Measurements from ENCODE around the gene SLC4A7.
A peak's percentile ranks its signal among the peaks of the same experiment; 100 is the strongest.

Gene SLC4A7

DNA sequence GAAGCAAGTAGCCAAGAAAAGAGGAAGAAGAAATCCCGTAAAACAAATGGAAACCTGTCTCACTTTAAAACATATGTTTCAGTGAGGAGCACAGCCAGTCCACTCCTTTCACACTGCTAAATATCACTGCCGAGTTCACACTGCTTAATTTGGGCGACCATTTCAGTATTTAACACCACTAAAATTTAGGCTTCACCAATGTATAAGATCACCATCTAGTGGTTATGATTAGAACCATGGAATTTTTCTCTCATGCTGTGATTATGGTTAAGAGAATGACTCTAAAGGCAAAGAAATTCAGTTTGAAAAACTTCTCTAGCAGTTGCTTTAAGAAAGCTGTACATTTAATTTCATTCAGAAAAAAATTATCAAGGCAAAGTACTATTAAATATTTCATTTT, 16.6 kb downstream of the SLC4A7 start:
- H2BK120ac ChIP-seq (ENCODE audit: low read depth, low read length) = no peak overlapping the region
- H2BK5ac ChIP-seq (ENCODE audit: low read length) = no peak overlapping the region
- peaks cover 2% of the 10 kb centered on the region for H3K79me1 ChIP-seq (ENCODE audit: low read length)
- no peak overlapping the region for H3K4ac ChIP-seq (ENCODE audit: low read depth, low read length)
- H2BK15ac ChIP-seq (replicated peaks; ENCODE audit: low read depth) = no peak overlapping the region
- H2AK5ac ChIP-seq (ENCODE audit: low read length) = no peak overlapping the region
- H3K36me3 ChIP-seq (ENCODE audit: control insufficient read depth, insufficient read depth, low read length) = no peaks in the 10 kb centered on the region
- H3K4me1 ChIP-seq (ENCODE audit: control insufficient read depth, low read depth, low read length) = no peaks in the 10 kb centered on the region
- no peak overlapping the region for H4K5ac ChIP-seq (ENCODE audit: low read length)
- no peak overlapping the region for H3K18ac ChIP-seq (ENCODE audit: low read length)
- no peak overlapping the region for H3K23ac ChIP-seq (ENCODE audit: low read length)
- no peak overlapping the region for H3K4me2 ChIP-seq (ENCODE audit: low read length)
- no peak overlapping the region for H3K56ac ChIP-seq (ENCODE audit: low read length)
- WGBS (ENCODE audit: extremely low coverage, insufficient coverage, low lambda C conversion rate) = no CpG with 5 or more reads among the region's 3 CpGs
- H3K27ac ChIP-seq (ENCODE audit: low read depth, low read length) = no peak overlapping the region
- H3K4me3 ChIP-seq (ENCODE audit: low read length) = no peak overlapping the region
- H3K27me3 ChIP-seq (ENCODE audit: insufficient read depth, low read length, poor library complexity) = no peaks in the 10 kb centered on the region
- DNase-seq = peak; percentile 43
- no peak overlapping the region for H3K9ac ChIP-seq (ENCODE audit: low read length)
- H3K79me2 ChIP-seq (ENCODE audit: control insufficient read depth, insufficient read depth, low read length) = peaks cover 68% of the 10 kb centered on the region
- no peak overlapping the region for H4K8ac ChIP-seq (ENCODE audit: low read depth, low read length)

DNA sequence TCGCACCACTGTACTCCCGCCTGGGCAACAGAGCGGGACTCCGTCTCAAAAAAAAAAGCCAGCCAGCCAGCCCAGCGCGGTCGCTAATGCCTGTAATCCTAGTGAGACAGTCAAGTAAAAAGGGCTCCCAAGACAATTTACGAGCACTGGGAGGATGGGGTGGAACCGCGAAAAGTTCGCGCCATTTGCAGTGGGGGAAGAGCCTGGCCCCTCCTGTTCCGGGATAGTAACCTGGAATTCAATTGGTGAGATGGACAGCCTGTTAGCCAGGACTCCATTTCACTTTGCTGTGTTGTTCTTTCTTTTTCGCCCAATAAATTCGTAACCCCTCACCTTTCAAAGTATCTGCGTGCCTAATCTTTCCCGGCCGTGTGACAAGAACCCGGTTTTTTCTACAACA, 19.5 kb downstream of the SLC4A7 start:
- H3K79me1 ChIP-seq (ENCODE audit: low read length) = peaks cover 5% of the 10 kb centered on the region
- no peak for DNase-seq
- H3K79me2 ChIP-seq (ENCODE audit: control insufficient read depth, insufficient read depth, low read length) = peaks cover 69% of the 10 kb centered on the region
- H2AK5ac ChIP-seq (ENCODE audit: low read length) = no peak overlapping the region
- no peaks in the 10 kb centered on the region for H3K4me1 ChIP-seq (ENCODE audit: control insufficient read depth, low read depth, low read length)
- no peak overlapping the region for H3K23ac ChIP-seq (ENCODE audit: low read length)
- no peaks in the 10 kb centered on the region for H3K36me3 ChIP-seq (ENCODE audit: control insufficient read depth, insufficient read depth, low read length)
- no peak overlapping the region for H3K4me2 ChIP-seq (ENCODE audit: low read length)
- H2BK15ac ChIP-seq (replicated peaks; ENCODE audit: low read depth) = no peak overlapping the region
- H3K27ac ChIP-seq (ENCODE audit: low read depth, low read length) = no peak overlapping the region
- no peak overlapping the region for H3K9ac ChIP-seq (ENCODE audit: low read length)
- no peaks in the 10 kb centered on the region for H3K27me3 ChIP-seq (ENCODE audit: insufficient read depth, low read length, poor library complexity)
- H3K56ac ChIP-seq (ENCODE audit: low read length) = no peak overlapping the region
- no peak overlapping the region for H3K4ac ChIP-seq (ENCODE audit: low read depth, low read length)
- WGBS (ENCODE audit: extremely low coverage, insufficient coverage, low lambda C conversion rate) = no CpG with 5 or more reads among the region's 19 CpGs
- no peak overlapping the region for H2BK120ac ChIP-seq (ENCODE audit: low read depth, low read length)
- H2BK5ac ChIP-seq (ENCODE audit: low read length) = no peak overlapping the region
- H4K8ac ChIP-seq (ENCODE audit: low read depth, low read length) = no peak overlapping the region
- no peak overlapping the region for H3K18ac ChIP-seq (ENCODE audit: low read length)
- H3K4me3 ChIP-seq (ENCODE audit: low read length) = no peak overlapping the region
- H4K5ac ChIP-seq (ENCODE audit: low read length) = no peak overlapping the region

DNA sequence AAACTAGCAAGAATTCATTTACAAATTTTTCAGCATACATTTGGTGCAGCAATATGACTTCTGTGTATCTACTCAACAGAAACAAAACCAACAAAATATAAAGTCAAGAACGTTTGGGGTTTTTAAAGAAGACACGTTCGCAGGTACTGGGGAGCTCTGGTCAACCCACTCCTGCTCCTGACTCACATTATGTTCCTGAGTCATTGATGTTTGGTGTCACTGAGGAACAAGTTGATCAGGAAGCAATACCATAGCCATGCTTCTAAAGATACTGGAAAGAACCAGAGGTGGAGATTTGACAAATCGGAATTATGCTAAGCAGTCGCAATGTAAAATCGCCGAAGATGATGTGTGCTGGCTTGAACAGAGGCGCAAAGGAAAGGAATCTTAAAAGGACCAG, 22.0 kb downstream of the SLC4A7 start:
- H3K79me1 ChIP-seq (ENCODE audit: low read length) = peaks cover 5% of the 10 kb centered on the region
- DNase-seq = no peak
- H3K27ac ChIP-seq (ENCODE audit: low read depth, low read length) = no peak overlapping the region
- no peaks in the 10 kb centered on the region for H3K27me3 ChIP-seq (ENCODE audit: insufficient read depth, low read length, poor library complexity)
- H3K79me2 ChIP-seq (ENCODE audit: control insufficient read depth, insufficient read depth, low read length) = peaks cover 56% of the 10 kb centered on the region
- H4K5ac ChIP-seq (ENCODE audit: low read length) = no peak overlapping the region
- H3K4me2 ChIP-seq (ENCODE audit: low read length) = no peak overlapping the region
- H3K56ac ChIP-seq (ENCODE audit: low read length) = no peak overlapping the region
- WGBS (ENCODE audit: extremely low coverage, insufficient coverage, low lambda C conversion rate) = no CpG with 5 or more reads among the region's 8 CpGs
- no peak overlapping the region for H3K4me3 ChIP-seq (ENCODE audit: low read length)
- no peak overlapping the region for H2BK15ac ChIP-seq (replicated peaks; ENCODE audit: low read depth)
- no peaks in the 10 kb centered on the region for H3K4me1 ChIP-seq (ENCODE audit: control insufficient read depth, low read depth, low read length)
- H3K4ac ChIP-seq (ENCODE audit: low read depth, low read length) = no peak overlapping the region
- no peak overlapping the region for H2AK5ac ChIP-seq (ENCODE audit: low read length)
- H2BK120ac ChIP-seq (ENCODE audit: low read depth, low read length) = no peak overlapping the region
- no peak overlapping the region for H3K9ac ChIP-seq (ENCODE audit: low read length)
- H3K36me3 ChIP-seq (ENCODE audit: control insufficient read depth, insufficient read depth, low read length) = no peaks in the 10 kb centered on the region
- H4K8ac ChIP-seq (ENCODE audit: low read depth, low read length) = no peak overlapping the region
- no peak overlapping the region for H2BK5ac ChIP-seq (ENCODE audit: low read length)
- no peak overlapping the region for H3K23ac ChIP-seq (ENCODE audit: low read length)
- H3K18ac ChIP-seq (ENCODE audit: low read length) = no peak overlapping the region

DNA sequence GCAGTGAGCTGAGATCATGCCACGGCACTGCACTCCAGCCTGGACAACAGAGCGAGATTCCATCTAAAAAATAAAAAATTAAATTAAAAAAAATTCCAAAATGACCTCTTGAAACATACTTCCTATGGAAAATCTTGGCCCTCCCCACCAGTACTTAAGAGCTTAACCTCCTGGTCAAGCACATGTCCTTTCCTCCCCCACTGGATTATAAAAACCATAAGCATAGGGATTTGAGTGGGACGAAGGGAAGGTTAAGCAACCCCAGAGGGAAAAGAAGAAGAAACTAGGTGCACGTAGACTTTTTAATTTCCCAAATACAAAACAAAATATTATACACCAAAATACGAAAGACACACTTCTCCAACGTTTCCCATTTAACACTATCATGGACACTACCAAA, 25.3 kb downstream of the SLC4A7 start:
- no peak overlapping the region for H2BK120ac ChIP-seq (ENCODE audit: low read depth, low read length)
- no peak overlapping the region for H4K5ac ChIP-seq (ENCODE audit: low read length)
- H4K8ac ChIP-seq (ENCODE audit: low read depth, low read length) = no peak overlapping the region
- H3K79me1 ChIP-seq (ENCODE audit: low read length) = peaks cover 7% of the 10 kb centered on the region
- H3K23ac ChIP-seq (ENCODE audit: low read length) = no peak overlapping the region
- H3K27me3 ChIP-seq (ENCODE audit: insufficient read depth, low read length, poor library complexity) = no peaks in the 10 kb centered on the region
- peaks cover 49% of the 10 kb centered on the region for H3K79me2 ChIP-seq (ENCODE audit: control insufficient read depth, insufficient read depth, low read length)
- no peak overlapping the region for H2BK5ac ChIP-seq (ENCODE audit: low read length)
- no peak overlapping the region for H3K18ac ChIP-seq (ENCODE audit: low read length)
- H3K36me3 ChIP-seq (ENCODE audit: control insufficient read depth, insufficient read depth, low read length) = no peaks in the 10 kb centered on the region
- H3K4me2 ChIP-seq (ENCODE audit: low read length) = no peak overlapping the region
- no peaks in the 10 kb centered on the region for H3K4me1 ChIP-seq (ENCODE audit: control insufficient read depth, low read depth, low read length)
- no peak overlapping the region for H3K27ac ChIP-seq (ENCODE audit: low read depth, low read length)
- H3K9ac ChIP-seq (ENCODE audit: low read length) = no peak overlapping the region
- no peak overlapping the region for H3K4ac ChIP-seq (ENCODE audit: low read depth, low read length)
- WGBS (ENCODE audit: extremely low coverage, insufficient coverage, low lambda C conversion rate) = 100% methylated on average over 2 of the region's 6 CpGs
- no peak overlapping the region for H3K56ac ChIP-seq (ENCODE audit: low read length)
- no peak for DNase-seq
- H2BK15ac ChIP-seq (replicated peaks; ENCODE audit: low read depth) = no peak overlapping the region
- H3K4me3 ChIP-seq (ENCODE audit: low read length) = no peak overlapping the region
- H2AK5ac ChIP-seq (ENCODE audit: low read length) = no peak overlapping the region

DNA sequence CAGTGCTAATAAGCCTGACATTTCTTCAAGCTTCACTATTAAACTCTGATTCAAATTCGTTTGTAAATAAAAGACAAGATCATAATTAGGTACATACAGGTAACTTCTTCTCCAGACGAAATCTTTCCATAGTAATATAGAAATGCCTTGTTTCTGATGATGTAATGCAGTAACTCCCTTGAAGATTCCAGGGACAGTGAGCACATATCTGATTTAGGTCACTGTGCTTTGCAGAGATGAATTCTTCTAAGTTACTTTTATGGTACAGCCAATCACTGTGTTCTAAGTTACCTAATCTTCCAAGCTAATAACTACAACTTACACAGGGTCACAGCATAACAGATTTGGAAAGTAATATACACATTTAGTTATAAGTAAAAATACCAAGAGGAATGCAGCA, 27.6 kb downstream of the SLC4A7 start:
- Histone ChIP-seq H3K56ac (ENCODE audit: low read length) (no peak overlapping the region), H3K27ac (ENCODE audit: low read depth, low read length) (no peak overlapping the region), H4K5ac (ENCODE audit: low read length) (no peak overlapping the region), H3K9ac (ENCODE audit: low read length) (no peak overlapping the region), H3K18ac (ENCODE audit: low read length) (no peak overlapping the region), H3K4me3 (ENCODE audit: low read length) (no peak overlapping the region), H3K79me2 (ENCODE audit: control insufficient read depth, insufficient read depth, low read length) (peaks cover 34% of the 10 kb centered on the region), H2BK15ac (replicated peaks; ENCODE audit: low read depth) (no peak overlapping the region), H2BK5ac (ENCODE audit: low read length) (no peak overlapping the region), H3K23ac (ENCODE audit: low read length) (no peak overlapping the region), H3K4me1 (ENCODE audit: control insufficient read depth, low read depth, low read length) (no peaks in the 10 kb centered on the region), H4K8ac (ENCODE audit: low read depth, low read length) (no peak overlapping the region), H2BK120ac (ENCODE audit: low read depth, low read length) (no peak overlapping the region), H3K36me3 (ENCODE audit: control insufficient read depth, insufficient read depth, low read length) (no peaks in the 10 kb centered on the region), H2AK5ac (ENCODE audit: low read length) (no peak overlapping the region), H3K79me1 (ENCODE audit: low read length) (peaks cover 2% of the 10 kb centered on the region), H3K4ac (ENCODE audit: low read depth, low read length) (no peak overlapping the region), H3K27me3 (ENCODE audit: insufficient read depth, low read length, poor library complexity) (no peaks in the 10 kb centered on the region), H3K4me2 (ENCODE audit: low read length) (no peak overlapping the region)
- no peak for DNase-seq
- no CpG with 5 or more reads among the region's 2 CpGs for WGBS (ENCODE audit: extremely low coverage, insufficient coverage, low lambda C conversion rate)

DNA sequence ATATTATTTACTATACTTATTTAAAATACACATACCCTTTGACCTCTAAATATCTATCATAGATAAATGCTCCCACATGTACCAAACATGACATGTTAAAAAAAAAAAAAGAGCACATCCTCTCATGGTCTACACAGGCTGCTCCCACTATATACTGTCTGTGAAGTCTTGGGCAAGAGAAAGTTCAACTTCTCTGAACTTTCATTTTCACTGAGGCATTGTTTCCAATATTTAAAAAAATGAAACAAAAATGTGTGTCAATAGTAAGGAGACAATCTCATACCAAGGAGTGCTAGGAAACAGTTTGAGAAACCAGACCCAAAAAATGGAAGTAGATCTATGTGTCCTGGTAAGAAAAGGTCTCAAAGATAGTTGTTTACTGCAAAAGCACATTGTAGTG, 29.3 kb downstream of the SLC4A7 start:
- H3K4me3 ChIP-seq (ENCODE audit: low read length) = no peak overlapping the region

More for the DNA sequence above, 29.3 kb downstream of the SLC4A7 start:
- Histone ChIP-seq H3K4me1 (ENCODE audit: control insufficient read depth, low read depth, low read length) (no peaks in the 10 kb centered on the region), H3K27ac (ENCODE audit: low read depth, low read length) (no peak overlapping the region), H4K5ac (ENCODE audit: low read length) (no peak overlapping the region), H2BK15ac (replicated peaks; ENCODE audit: low read depth) (no peak overlapping the region), H3K4ac (ENCODE audit: low read depth, low read length) (no peak overlapping the region), H3K4me2 (ENCODE audit: low read length) (no peak overlapping the region), H3K18ac (ENCODE audit: low read length) (no peak overlapping the region), H3K79me1 (ENCODE audit: low read length) (peaks cover 2% of the 10 kb centered on the region), H3K23ac (ENCODE audit: low read length) (no peak overlapping the region), H2AK5ac (ENCODE audit: low read length) (no peak overlapping the region), H3K56ac (ENCODE audit: low read length) (no peak overlapping the region), H2BK120ac (ENCODE audit: low read depth, low read length) (no peak overlapping the region), H2BK5ac (ENCODE audit: low read length) (no peak overlapping the region), H3K36me3 (ENCODE audit: control insufficient read depth, insufficient read depth, low read length) (no peaks in the 10 kb centered on the region), H3K9ac (ENCODE audit: low read length) (no peak overlapping the region), H3K79me2 (ENCODE audit: control insufficient read depth, insufficient read depth, low read length) (peaks cover 24% of the 10 kb centered on the region), H3K27me3 (ENCODE audit: insufficient read depth, low read length, poor library complexity) (no peaks in the 10 kb centered on the region), H4K8ac (ENCODE audit: low read depth, low read length) (no peak overlapping the region)
- DNase-seq = no peak

Measured in mesendoderm (in vitro differentiated cells).